Measurements from ENCODE around the gene ERLIN1.

Gene ERLIN1

DNA sequence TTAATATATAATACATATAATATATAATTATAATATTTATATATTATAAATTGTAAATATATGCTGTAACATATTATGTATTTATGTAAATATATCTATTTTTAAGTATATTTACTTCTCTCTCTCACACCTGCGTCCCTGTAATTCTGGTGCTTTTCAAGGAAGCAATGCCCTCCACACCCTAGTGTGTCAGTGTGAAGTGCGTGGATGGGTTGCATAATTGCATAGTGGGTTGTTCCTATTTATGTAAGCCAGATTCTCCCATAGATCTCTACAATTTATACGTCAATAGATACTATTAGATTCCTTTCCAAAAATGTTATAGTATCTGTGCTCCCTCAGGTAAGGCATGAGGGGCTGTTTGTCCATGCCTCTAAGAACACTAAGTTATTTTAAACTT lies 54.3 kb downstream of the ERLIN1 start:
- Histone ChIP-seq H3K4me2 (ENCODE audit: low read depth, low read length) (no peak overlapping the region), H3K27me3 (replicated peaks; ENCODE audit: insufficient read depth, low read length) (no peaks in the 10 kb centered on the region), H3K27ac (ENCODE audit: low read length) (no peak overlapping the region), H2AFZ (ENCODE audit: low read length) (no peak overlapping the region), H3K4me3 (ENCODE audit: low read length) (no peak overlapping the region), H3K9me2 (replicated peaks; ENCODE audit: insufficient read depth, low read length) (no peaks in the 10 kb centered on the region), H4K20me1 (ENCODE audit: insufficient read depth, low read length) (no peaks in the 10 kb centered on the region), H3F3A (ENCODE audit: insufficient read depth, low read length) (no peaks in the 10 kb centered on the region), H3K36me3 (replicated peaks; ENCODE audit: insufficient read depth, low read length) (no peaks in the 10 kb centered on the region), H3K4me1 (ENCODE audit: low read length) (no peaks in the 10 kb centered on the region), H3K9me3 (replicated peaks; ENCODE audit: insufficient read depth, low read length) (no peaks in the 10 kb centered on the region), H3K79me2 (ENCODE audit: low read length) (no peaks in the 10 kb centered on the region), H3K9ac (ENCODE audit: low read length) (no peak overlapping the region)
- TF ChIP-seq, protein P1, sequence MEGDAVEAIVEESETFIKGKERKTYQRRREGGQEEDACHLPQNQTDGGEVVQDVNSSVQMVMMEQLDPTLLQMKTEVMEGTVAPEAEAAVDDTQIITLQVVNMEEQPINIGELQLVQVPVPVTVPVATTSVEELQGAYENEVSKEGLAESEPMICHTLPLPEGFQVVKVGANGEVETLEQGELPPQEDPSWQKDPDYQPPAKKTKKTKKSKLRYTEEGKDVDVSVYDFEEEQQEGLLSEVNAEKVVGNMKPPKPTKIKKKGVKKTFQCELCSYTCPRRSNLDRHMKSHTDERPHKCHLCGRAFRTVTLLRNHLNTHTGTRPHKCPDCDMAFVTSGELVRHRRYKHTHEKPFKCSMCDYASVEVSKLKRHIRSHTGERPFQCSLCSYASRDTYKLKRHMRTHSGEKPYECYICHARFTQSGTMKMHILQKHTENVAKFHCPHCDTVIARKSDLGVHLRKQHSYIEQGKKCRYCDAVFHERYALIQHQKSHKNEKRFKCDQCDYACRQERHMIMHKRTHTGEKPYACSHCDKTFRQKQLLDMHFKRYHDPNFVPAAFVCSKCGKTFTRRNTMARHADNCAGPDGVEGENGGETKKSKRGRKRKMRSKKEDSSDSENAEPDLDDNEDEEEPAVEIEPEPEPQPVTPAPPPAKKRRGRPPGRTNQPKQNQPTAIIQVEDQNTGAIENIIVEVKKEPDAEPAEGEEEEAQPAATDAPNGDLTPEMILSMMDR (IDR thresholded peaks at IDR 0.05; ENCODE audit: low read length), result no peak
- TF ChIP-seq EZH2 (optimal IDR thresholded peaks at IDR 0.05; ENCODE audit: low read depth, low read length) (no peak), EZH2phosphoT487 (IDR thresholded peaks at IDR 0.05; ENCODE audit: low read length) (no peak)
- no peak for DNase-seq

DNA sequence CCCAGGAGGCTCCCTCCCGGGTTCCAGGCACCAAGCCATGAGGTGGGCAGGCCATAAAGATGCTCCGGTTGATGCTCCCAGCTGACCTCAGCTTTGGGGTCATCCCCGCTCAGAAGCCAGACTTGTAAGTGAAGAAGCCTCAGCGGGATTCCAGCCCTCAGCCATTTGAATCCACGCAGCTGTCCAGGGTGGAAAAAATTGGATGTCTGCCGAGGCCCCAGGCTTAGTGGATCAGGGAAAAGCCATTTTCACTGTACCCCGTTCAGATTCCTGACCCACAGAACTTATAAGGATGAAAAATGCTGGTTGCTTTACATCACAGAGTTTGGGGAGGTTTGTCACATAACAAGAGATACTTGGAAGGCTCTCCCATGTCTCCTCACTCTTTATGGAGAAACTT lies 55.0 kb downstream of the ERLIN1 start:
- H3K27me3 ChIP-seq (replicated peaks; ENCODE audit: insufficient read depth, low read length), result no peaks in the 10 kb centered on the region
- H3K27ac ChIP-seq (ENCODE audit: low read length), result no peak overlapping the region
- no peak overlapping the region for H3K9ac ChIP-seq (ENCODE audit: low read length)
- no peaks in the 10 kb centered on the region for H3F3A ChIP-seq (ENCODE audit: insufficient read depth, low read length)
- no peaks in the 10 kb centered on the region for H3K4me1 ChIP-seq (ENCODE audit: low read length)
- no peak for DNase-seq
- H3K4me2 ChIP-seq (ENCODE audit: low read depth, low read length), result no peak overlapping the region
- no peak overlapping the region for H3K4me3 ChIP-seq (ENCODE audit: low read length)
- H3K9me2 ChIP-seq (replicated peaks; ENCODE audit: insufficient read depth, low read length), result no peaks in the 10 kb centered on the region
- H4K20me1 ChIP-seq (ENCODE audit: insufficient read depth, low read length), result no peaks in the 10 kb centered on the region
- no peaks in the 10 kb centered on the region for H3K79me2 ChIP-seq (ENCODE audit: low read length)
- no peak for TF ChIP-seq EZH2phosphoT487 (IDR thresholded peaks at IDR 0.05; ENCODE audit: low read length)
- no peak for TF ChIP-seq EZH2 (optimal IDR thresholded peaks at IDR 0.05; ENCODE audit: low read depth, low read length)
- TF ChIP-seq, protein P1 (IDR thresholded peaks at IDR 0.05; ENCODE audit: low read length), result no peak
- no peaks in the 10 kb centered on the region for H3K9me3 ChIP-seq (replicated peaks; ENCODE audit: insufficient read depth, low read length)
- H2AFZ ChIP-seq (ENCODE audit: low read length), result no peak overlapping the region
- H3K36me3 ChIP-seq (replicated peaks; ENCODE audit: insufficient read depth, low read length), result no peaks in the 10 kb centered on the region

DNA sequence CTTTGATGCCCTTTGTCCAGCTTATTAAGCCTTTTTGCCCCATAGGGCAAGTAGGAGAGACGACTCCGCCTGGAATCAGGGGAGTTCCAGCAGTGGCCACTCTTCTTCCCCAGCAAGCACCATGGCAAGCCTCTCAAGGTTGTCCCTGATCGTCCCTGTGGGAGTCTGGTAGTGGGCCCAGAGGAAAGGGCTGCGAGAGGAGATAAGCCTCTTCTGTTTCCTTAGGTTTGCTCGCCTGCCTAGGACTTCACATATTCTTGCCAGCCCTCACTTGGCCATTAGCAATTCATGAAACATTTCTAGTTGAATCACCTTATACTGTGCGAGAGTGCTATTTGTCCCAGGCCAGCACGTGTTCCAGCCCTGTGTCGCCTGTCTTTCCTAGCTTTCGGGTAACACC lies 56.4 kb downstream of the ERLIN1 start:
- DNase-seq, result no peak
- TF ChIP-seq EZH2 (optimal IDR thresholded peaks at IDR 0.05; ENCODE audit: low read depth, low read length), result no peak
- TF ChIP-seq EZH2phosphoT487 (IDR thresholded peaks at IDR 0.05; ENCODE audit: low read length), result no peak
- TF ChIP-seq, protein P1 (IDR thresholded peaks at IDR 0.05; ENCODE audit: low read length), result no peak

More for the DNA sequence above, 56.4 kb downstream of the ERLIN1 start:
- no peaks in the 10 kb centered on the region for H3K9me2 ChIP-seq (replicated peaks; ENCODE audit: insufficient read depth, low read length)
- H3K79me2 ChIP-seq (ENCODE audit: low read length), result no peaks in the 10 kb centered on the region
- H3K4me2 ChIP-seq (ENCODE audit: low read depth, low read length), result no peak overlapping the region
- H3K27me3 ChIP-seq (replicated peaks; ENCODE audit: insufficient read depth, low read length), result no peaks in the 10 kb centered on the region
- no peak overlapping the region for H2AFZ ChIP-seq (ENCODE audit: low read length)
- H3F3A ChIP-seq (ENCODE audit: insufficient read depth, low read length), result no peaks in the 10 kb centered on the region
- no peak overlapping the region for H3K4me3 ChIP-seq (ENCODE audit: low read length)
- H3K9ac ChIP-seq (ENCODE audit: low read length), result no peak overlapping the region
- no peaks in the 10 kb centered on the region for H4K20me1 ChIP-seq (ENCODE audit: insufficient read depth, low read length)
- no peaks in the 10 kb centered on the region for H3K9me3 ChIP-seq (replicated peaks; ENCODE audit: insufficient read depth, low read length)
- H3K27ac ChIP-seq (ENCODE audit: low read length), result no peak overlapping the region
- no peaks in the 10 kb centered on the region for H3K4me1 ChIP-seq (ENCODE audit: low read length)
- no peaks in the 10 kb centered on the region for H3K36me3 ChIP-seq (replicated peaks; ENCODE audit: insufficient read depth, low read length)

Data from MM.1S (cell line).